ENCODE results near the gene SRF. TPM values are rescaled to one million over a fixed set of nuclear protein-coding genes. Genes with fewer than 3 reads are reported as not detected.

SRF gene
- total and polyA plus RNA-seq, 12 donors, result 30.5 to 94.3 (median 69.6) TPM

DNA sequence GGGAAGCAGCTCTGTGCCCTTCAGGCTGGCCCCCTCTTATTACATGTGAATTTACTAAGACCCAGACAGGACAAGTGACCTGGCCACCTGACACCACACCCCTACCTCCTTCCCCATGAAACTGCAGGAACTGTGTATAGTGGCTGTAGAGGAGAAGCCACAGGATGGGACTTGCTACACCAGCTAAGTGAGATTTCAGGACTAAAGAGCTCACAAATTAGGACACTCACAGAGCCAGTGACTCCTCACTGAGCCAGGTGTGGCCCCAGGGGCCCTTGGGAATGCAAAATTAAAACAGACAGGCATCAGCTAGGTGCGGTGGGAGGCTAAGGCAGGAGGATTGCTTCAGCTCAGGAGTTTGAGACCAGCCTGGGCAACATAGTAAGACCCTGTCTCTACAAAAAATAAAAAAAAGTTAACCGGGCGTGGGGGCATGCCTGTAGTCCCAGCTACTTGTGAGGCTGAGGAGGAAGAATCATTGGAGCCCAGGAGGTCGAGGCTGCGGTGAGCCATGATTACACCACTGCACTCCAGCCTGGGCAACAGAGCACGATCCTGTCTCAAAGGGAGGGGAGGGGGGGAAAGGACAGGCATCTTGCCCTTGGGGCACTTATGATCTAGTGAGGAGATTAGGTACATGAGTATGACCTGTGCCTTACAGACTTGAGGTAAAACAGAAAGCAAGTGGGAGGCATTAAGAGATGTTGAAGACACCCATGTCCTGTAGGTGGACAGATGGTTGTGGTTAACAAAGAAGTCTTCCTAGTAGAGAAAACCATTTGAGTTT is 23.2 kb upstream of the SRF start:
- no peaks in the 10 kb centered on the region for H3K36me3 ChIP-seq
- peak overlapping the region in 1 of 10 donors; percentile 5 for H3K27ac ChIP-seq
- H3K9me3 ChIP-seq, result no peaks in the 10 kb centered on the region
- DNase-seq, result no peak
- TF ChIP-seq, protein P1, sequence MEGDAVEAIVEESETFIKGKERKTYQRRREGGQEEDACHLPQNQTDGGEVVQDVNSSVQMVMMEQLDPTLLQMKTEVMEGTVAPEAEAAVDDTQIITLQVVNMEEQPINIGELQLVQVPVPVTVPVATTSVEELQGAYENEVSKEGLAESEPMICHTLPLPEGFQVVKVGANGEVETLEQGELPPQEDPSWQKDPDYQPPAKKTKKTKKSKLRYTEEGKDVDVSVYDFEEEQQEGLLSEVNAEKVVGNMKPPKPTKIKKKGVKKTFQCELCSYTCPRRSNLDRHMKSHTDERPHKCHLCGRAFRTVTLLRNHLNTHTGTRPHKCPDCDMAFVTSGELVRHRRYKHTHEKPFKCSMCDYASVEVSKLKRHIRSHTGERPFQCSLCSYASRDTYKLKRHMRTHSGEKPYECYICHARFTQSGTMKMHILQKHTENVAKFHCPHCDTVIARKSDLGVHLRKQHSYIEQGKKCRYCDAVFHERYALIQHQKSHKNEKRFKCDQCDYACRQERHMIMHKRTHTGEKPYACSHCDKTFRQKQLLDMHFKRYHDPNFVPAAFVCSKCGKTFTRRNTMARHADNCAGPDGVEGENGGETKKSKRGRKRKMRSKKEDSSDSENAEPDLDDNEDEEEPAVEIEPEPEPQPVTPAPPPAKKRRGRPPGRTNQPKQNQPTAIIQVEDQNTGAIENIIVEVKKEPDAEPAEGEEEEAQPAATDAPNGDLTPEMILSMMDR (IDR thresholded peaks at IDR 0.05), result no peak
- no peak overlapping the region for H3K4me3 ChIP-seq
- 92 to 96% methylated on average over 6 of the region's 6 CpGs for WGBS, 2 donors
- peaks cover 7 to 21% (median 11%) of the 10 kb centered on the region in 9 donors for H3K4me1 ChIP-seq
- H3K27me3 ChIP-seq, result no peaks in the 10 kb centered on the region
- intact Hi-C loops (cut with DNase I), result no loop called here
- ATAC-seq, result no peak

DNA sequence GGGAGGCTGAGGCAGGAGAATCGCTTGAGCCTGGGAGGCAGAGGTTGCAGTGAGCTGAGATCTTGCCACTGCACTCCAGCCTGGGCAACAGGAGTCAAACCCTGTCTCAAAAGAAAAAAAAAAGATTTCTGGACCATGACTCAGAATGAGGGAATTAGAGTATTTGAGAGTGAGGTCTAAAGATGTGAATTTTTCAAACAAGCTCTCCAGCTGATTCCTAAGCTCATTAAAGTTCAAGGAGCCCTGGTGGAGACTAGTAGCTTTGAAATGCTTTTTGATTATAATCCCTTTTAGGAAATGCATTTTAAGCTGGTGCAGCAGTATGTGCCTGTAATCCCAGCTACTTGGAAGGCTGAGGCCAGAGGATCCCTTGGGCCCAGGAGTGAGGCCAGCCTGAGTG is 21.8 kb upstream of the SRF start:
- TF ChIP-seq, protein P1 (IDR thresholded peaks at IDR 0.05), result no peak
- WGBS, 2 donors, result 91% methylated on average over 1 of the region's 1 CpG
- Histone ChIP-seq H3K27me3 (no peaks in the 10 kb centered on the region), H3K27ac (no peak overlapping the region), H3K4me1 (peaks cover 0 to 9% (median 0%) of the 10 kb centered on the region in 9 donors), H3K9me3 (no peaks in the 10 kb centered on the region), H3K4me3 (no peak overlapping the region), H3K36me3 (no peaks in the 10 kb centered on the region)
- DNase-seq, result no peak
- intact Hi-C loops (cut with DNase I), result no loop called here
- no peak for ATAC-seq

- Histone ChIP-seq H3K4me1 (peaks cover 0 to 9% (median 0%) of the 10 kb centered on the region in 9 donors), H3K27me3 (no peaks in the 10 kb centered on the region), H3K9me3 (no peaks in the 10 kb centered on the region), H3K27ac (no peak overlapping the region), H3K36me3 (no peaks in the 10 kb centered on the region), H3K4me3 (no peak overlapping the region)
- intact Hi-C loops (cut with DNase I), result no loop called here
- DNase-seq, result no peak
- TF ChIP-seq, protein P1 (IDR thresholded peaks at IDR 0.05), result no peak
- 57 to 69% methylated on average over 7 of the region's 7 CpGs for WGBS, 2 donors
- ATAC-seq, result no peak
Observed at GRCh38 chr6:43150051-43150751, 20.9 kb upstream of the SRF start.

- WGBS, 2 donors, result 95 to 97% methylated on average over 11 of the region's 11 CpGs
- Histone ChIP-seq H3K9me3 (no peaks in the 10 kb centered on the region), H3K27ac (no peak overlapping the region), H3K36me3 (peaks cover 0 to 4% (median 0%) of the 10 kb centered on the region in 9 donors), H3K27me3 (no peaks in the 10 kb centered on the region), H3K4me1 (no peaks in the 10 kb centered on the region), H3K4me3 (no peak overlapping the region)
- TF ChIP-seq, protein P1 (IDR thresholded peaks at IDR 0.05), result no peak
- DNase-seq (no peak), ATAC-seq (peak in 1 of 8 donors; percentile 44)
- intact Hi-C loops (cut with DNase I), result no loop called here
Observed at GRCh38 chr6:43159599-43159998, 11.5 kb upstream of the SRF start.

All from heart right ventricle (tissue), 16 donors.